GM18507 (cell line): ENCODE results near the gene ACAP2.

Experiments
- DNase-seq: peaks from one replicate; pipeline ENCODE4 v3.0.0; 2011; ENCODE audit warnings: low read depth; ENCODE audit not compliant: insufficient read length; ENCODE audit errors: extremely low spot score
- FAIRE-seq: peaks from 2 replicates; lab custom pipeline; 2011; peaks lifted over from hg19 to GRCh38; lab: Jason Lieb, UNC

Gene ACAP2

GRCh38 chr3:195267096-195267495 is 175.7 kb downstream of the ACAP2 start:
- DNase-seq, result no peak
- no peak for FAIRE-seq

- DNase-seq, result no peak
- no peak for FAIRE-seq
These were observed 176.4 kb downstream of the ACAP2 start for GRCh38 chr3:195266428-195266827.

GRCh38 chr3:195265363-195265976 is 177.3 kb downstream of the ACAP2 start:
- DNase-seq, result no peak
- FAIRE-seq, result no peak

GRCh38 chr3:195263925-195264600 is 178.8 kb downstream of the ACAP2 start:
- DNase-seq, result no peak
- no peak for FAIRE-seq

GRCh38 chr3:195263193-195263924 is 179.5 kb downstream of the ACAP2 start:
- FAIRE-seq, result no peak
- DNase-seq, result no peak

- DNase-seq (no peak), FAIRE-seq (no peak)
These were observed 180.9 kb downstream of the ACAP2 start for GRCh38 chr3:195261925-195262324.

- no peak for DNase-seq
- FAIRE-seq, result no peak
These were observed 182.4 kb downstream of the ACAP2 start for GRCh38 chr3:195260280-195260905.

GRCh38 chr3:195259475-195260279 is 183.1 kb downstream of the ACAP2 start:
- DNase-seq (peak; percentile 96), FAIRE-seq (peak; percentile 85)

- no peak for FAIRE-seq
- no peak for DNase-seq
These were observed 183.7 kb downstream of the ACAP2 start for GRCh38 chr3:195259154-195259474.

- no peak for DNase-seq
- no peak for FAIRE-seq
These were observed 184.2 kb downstream of the ACAP2 start for GRCh38 chr3:195258449-195259153.

GRCh38 chr3:195257454-195258448 is 185.1 kb downstream of the ACAP2 start:
- FAIRE-seq (no peak), DNase-seq (no peak)

GRCh38 chr3:195256639-195257453 is 186.0 kb downstream of the ACAP2 start:
- FAIRE-seq (no peak), DNase-seq (no peak)

GRCh38 chr3:195255571-195256501 is 187.0 kb downstream of the ACAP2 start:
- DNase-seq (no peak), FAIRE-seq (no peak)

- FAIRE-seq, result no peak
These were observed 187.7 kb downstream of the ACAP2 start for GRCh38 chr3:195255176-195255500.

GRCh38 chr3:195254454-195255175 is 188.2 kb downstream of the ACAP2 start:
- DNase-seq, result no peak
- FAIRE-seq, result no peak

More at GRCh38 chr3:195255176-195255500, 187.7 kb downstream of the ACAP2 start:
- DNase-seq, result no peak
